GM20431 (cell line): ENCODE measurements around the gene ELOB.
"Not testable (repeated sequence)": the region's sequence is repeated elsewhere in the genome, so short reads cannot be mapped to it uniquely, and the experiment has no call there.

Experiments used
- in situ Hi-C: fragments of 300-500 bp; cut with MseI, MboI; formaldehyde crosslinking; loops from one replicate; pipeline ENCODE4 v1.15.0; 2020; ENCODE audit warnings: low sequenced_read_pairs; ENCODE audit not compliant: unreplicated experiment

The ELOB gene

DNA sequence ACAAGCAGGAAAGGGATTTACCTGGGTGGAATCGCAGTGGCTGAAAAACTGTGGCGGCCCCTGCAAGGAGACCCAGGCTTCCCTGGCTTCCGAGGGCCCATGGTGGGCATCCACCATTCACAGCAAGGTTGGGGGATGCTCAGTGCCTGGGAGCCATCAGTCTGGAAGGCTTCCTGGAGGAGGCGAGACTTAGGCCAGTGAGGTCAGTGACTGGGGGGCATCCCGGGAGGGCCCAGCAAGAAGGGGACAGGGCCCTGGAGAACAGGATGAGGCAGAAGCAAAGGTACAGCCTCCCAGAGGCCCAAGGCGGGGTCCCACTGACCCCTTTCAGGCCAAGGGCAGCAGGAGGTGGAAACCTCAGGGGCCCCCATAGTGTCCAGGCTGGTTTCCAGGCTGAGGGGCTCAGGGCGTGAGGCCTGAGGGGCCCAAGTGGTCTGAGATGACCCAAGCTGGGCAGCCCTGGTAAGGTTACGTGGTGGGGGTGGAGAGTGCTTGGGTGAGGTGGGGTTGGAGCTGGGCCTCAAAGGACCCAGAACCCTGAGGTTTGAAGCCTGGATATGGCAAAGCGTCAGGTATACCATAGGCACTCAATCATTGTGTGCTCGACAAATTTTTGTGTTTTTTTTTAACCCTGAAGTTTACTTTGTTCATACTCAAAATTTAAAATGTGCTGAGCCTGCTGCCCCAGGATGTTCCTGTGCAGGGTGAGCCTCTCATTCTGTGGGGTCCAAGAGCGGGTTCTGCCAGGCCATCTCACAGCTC lies 40.4 kb downstream of the ELOB start:
- in situ Hi-C loops, result no loop called here

DNA sequence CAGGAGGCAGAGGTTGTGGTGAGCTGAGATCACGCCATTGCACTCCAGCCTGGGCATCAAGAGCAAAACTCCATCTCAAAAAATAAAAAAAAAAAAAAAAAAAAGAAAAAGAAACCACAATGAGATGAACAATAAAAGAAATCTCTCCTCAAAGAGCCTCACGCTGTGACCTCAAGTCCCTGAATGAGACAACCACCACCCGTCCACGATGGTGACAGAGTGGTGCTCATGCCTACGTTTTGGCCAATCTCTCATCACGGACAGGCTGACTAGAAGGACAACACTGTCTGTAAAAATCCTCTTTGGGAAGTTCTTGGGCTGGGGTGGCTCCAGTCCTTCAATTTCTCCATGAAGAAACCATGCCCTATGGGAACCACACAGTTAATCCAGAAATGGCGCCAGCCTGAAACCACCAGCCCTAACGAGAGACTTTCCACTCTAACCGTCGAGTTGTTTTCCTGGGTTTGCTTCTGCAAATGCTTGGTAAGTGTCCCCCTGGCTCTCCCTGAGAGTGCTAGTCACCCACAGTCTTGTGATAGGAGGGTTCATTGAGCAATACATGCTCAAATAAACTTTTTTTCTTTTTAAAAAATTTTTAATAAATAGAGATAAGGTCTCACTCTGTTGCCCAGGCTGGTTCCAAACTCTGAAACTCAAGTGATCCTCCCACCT lies 42.1 kb downstream of the ELOB start:
- in situ Hi-C loops, result no loop called here

- in situ Hi-C loops, result no loop called here
Measured at GRCh38 chr16:2728034-2728433, 49.0 kb downstream of the ELOB start.

GRCh38 chr16:2726923-2727322 lies 50.2 kb downstream of the ELOB start:
- in situ Hi-C loops, result no loop called here

DNA sequence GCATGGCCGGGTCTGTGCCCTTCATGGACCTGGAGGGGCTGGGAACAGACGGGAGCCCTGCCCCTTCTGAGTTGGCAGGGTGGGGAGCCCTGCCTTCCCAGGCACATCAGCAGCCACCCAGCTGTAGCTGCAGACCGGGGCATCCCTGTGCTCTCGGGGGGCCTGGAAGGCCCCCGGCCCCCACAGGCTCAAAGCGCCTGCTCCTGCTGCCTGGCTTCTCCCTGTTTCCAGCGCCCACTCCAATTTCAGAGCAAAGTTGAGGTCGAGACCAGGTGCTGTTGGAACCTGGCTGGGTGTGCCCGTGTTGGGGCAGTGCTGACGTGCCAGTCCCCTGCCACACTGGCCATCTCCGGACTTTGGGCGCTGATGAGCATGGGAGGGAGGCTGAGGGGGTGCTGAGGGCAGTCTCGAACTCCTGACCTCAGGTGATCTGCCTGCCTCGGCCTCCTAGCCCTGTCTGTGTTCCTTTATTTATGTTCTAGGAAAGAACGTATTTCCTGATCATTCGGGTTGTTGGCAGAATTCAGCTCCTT lies 52.2 kb downstream of the ELOB start:
- in situ Hi-C loops, result no loop called here

- in situ Hi-C loops, result no loop called here
Measured at GRCh38 chr16:2724088-2724676, 52.9 kb downstream of the ELOB start.

- in situ Hi-C loops, result not testable (repeated sequence)
Measured at GRCh38 chr16:2721634-2722173, 55.4 kb downstream of the ELOB start.
